Measurements from ENCODE around the gene HOXD11. TPM values are rescaled to one million over a fixed set of nuclear protein-coding genes. Genes with fewer than 3 reads are reported as not detected.

Gene HOXD11
- not detected for total RNA-seq

- peaks cover 85% of the 10 kb centered on the region for H3K27me3 Mint-ChIP-seq
- CTCF ChIA-PET: no interaction called here
- H3K9me3 Mint-ChIP-seq (ENCODE audit: low read depth): no peaks in the 10 kb centered on the region
- peak within 1 kb of the TSS; percentile 23 for H3K4me3 Mint-ChIP-seq
- ATAC-seq (no peak), DNase-seq (no peak)
- H3K27ac Mint-ChIP-seq: peak within 1 kb of the TSS; percentile 75
- peaks cover 10% of the 10 kb centered on the region for H3K4me1 Mint-ChIP-seq
- peaks cover 5% of the 10 kb centered on the region for H3K36me3 Mint-ChIP-seq
These were observed at the start of gene HOXD11 for GRCh38 chr2:176106581-176107539. TSS of gene HOXD11 (plus strand) at chr2:176107280. CDS start at chr2:176107356, 76 bp downstream.

GRCh38 chr2:176063958-176064357 is 43.1 kb upstream of the HOXD11 start:
- Mint-ChIP-seq H3K27me3 (peaks cover 77% of the 10 kb centered on the region), H3K9me3 (ENCODE audit: low read depth) (no peaks in the 10 kb centered on the region), H3K4me1 (peaks cover 13% of the 10 kb centered on the region), H3K4me3 (no peak overlapping the region), H3K36me3 (no peaks in the 10 kb centered on the region), H3K27ac (no peak overlapping the region)
- CTCF ChIA-PET: interaction anchor here (0.6 to 1.4 kb wide), 2 partner anchors 77 to 166 kb away, joined by 3 read pairs; no protein-coding TSS in a partner anchor
- ATAC-seq (peak; percentile 51), DNase-seq (no peak)

DNA sequence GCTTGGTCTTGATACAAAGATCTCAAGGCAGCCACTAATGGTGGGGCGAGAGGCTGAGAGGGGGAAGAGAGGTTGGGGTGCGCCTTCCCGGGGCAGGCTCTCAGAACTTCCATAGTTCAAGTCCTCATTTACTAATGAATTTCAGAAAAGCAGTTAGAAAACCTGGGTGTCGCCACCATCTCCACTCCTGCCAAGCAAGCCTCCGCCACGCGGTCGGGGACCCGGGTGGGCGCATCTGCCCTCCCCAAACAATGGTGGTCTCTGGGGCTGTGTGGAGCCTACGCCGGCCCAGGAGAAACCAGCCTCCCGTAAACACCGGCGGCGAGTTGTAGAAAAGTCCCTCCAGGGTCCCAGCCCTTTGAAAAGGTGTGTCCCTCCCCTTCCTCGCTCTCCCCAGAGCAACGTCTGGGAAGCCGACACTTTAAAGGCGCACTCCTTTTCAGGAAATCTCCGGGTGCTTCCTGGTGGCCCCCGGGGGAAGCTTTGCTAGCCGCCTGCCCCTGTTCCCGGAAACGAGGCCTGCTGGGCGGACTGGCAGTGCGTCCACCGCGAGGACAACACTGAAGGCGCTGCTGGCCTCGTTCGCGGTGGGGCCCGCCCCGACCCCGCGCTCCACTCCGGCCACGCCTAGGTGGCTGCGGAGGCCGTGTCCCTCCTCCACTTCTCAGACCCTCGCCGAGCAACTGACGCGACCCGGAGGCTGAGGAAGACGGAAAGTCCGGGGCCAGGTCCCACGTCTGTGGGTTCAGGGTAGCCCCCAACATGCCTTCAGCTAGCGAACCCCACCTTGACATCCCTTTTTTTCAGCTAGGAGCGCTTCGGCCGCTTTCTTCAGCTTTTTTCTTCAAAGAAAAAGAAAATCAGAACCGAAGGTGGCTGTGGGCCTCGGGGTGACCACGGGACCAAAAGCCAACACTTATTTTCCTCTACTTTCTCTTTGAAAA is 40.2 kb upstream of the HOXD11 start:
- no peak for ATAC-seq
- Mint-ChIP-seq H3K36me3 (no peaks in the 10 kb centered on the region), H3K27ac (no peak overlapping the region), H3K4me1 (peaks cover 13% of the 10 kb centered on the region), H3K4me3 (no peak overlapping the region), H3K9me3 (ENCODE audit: low read depth) (no peaks in the 10 kb centered on the region), H3K27me3 (peaks cover 89% of the 10 kb centered on the region)
- CTCF ChIA-PET: no interaction called here
- no peak for DNase-seq

DNA sequence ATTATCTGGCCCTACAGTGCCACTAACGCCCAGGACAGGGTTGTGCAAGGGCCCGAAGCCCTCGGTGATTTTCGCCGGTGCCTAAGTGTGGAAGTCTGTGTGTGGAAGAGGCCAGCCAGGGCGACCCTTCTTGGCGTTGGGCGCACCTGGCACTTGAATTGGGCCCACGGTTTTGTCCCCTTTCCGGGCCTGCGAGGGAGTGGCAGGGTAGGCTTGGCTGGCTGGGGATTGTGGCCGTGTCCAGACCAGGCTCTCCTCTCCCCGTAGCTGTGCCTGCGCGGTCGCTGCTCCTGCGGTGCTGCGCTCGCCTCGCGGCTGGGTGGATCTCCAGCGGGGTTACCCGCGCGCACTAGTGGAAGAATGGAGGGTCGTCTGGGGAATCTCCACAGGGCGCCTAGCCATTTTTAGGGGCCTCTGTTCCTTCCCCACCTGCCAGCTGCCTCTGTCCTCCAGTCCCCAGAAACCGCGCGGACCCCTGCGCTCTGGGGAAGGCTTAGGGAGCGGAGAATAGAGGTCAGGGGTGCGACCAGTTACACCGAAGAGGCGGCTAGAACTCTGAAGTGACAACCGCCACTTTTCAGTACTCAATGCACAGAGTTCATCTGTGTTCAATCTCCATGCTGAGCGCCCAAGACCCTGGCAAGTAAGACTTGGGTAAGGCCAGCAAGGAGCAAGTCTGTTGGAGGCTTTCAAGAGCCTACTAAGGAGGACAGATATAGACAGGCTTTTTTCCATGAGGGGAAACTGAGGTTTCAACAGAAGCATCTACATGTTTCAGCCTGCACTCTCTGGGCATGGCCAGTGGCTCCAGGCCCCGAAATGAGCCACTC is 39.3 kb upstream of the HOXD11 start:
- Mint-ChIP-seq H3K4me1 (peaks cover 13% of the 10 kb centered on the region), H3K9me3 (ENCODE audit: low read depth) (no peaks in the 10 kb centered on the region), H3K27ac (no peak overlapping the region), H3K36me3 (no peaks in the 10 kb centered on the region), H3K27me3 (peaks cover 89% of the 10 kb centered on the region), H3K4me3 (no peak overlapping the region)
- DNase-seq (no peak), ATAC-seq (no peak)
- CTCF ChIA-PET: no interaction called here

DNA sequence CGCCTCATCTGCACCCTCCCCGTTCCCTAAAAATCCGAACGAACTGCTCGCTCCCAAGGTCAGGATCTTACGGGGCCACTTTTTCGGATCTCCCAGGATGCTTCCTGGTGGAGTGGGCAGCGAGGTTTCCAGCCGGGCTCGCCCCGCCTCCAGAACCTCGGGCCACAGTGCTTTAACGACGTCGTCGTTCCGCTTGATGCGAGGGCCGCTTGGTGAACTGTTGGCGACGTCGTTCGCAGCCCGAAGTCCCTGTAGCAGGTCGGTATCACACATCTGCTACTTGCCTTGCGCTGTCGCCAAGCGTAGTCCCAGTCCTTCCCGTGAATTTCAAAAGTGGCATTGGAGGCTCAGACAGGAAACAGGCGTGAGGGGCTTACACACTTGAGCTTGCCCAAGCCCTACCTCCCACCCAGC is 38.7 kb upstream of the HOXD11 start:
- ATAC-seq: no peak
- H3K9me3 Mint-ChIP-seq (ENCODE audit: low read depth): no peaks in the 10 kb centered on the region
- H3K27me3 Mint-ChIP-seq: peaks cover 96% of the 10 kb centered on the region
- H3K27ac Mint-ChIP-seq: no peak overlapping the region
- CTCF ChIA-PET: no interaction called here
- DNase-seq: no peak
- peaks cover 13% of the 10 kb centered on the region for H3K4me1 Mint-ChIP-seq
- H3K36me3 Mint-ChIP-seq: no peaks in the 10 kb centered on the region
- H3K4me3 Mint-ChIP-seq: no peak overlapping the region

- H3K27me3 Mint-ChIP-seq: peaks cover 98% of the 10 kb centered on the region
- H3K4me3 Mint-ChIP-seq: no peak overlapping the region
- no peak for ATAC-seq
- H3K27ac Mint-ChIP-seq: no peak overlapping the region
- no peaks in the 10 kb centered on the region for H3K9me3 Mint-ChIP-seq (ENCODE audit: low read depth)
- CTCF ChIA-PET: interaction anchor here (0.8 to 1.1 kb wide), 2 partner anchors 21 to 55 kb away, joined by 3 read pairs; partner anchors contain the start of gene HOXD13
- no peak for DNase-seq
- H3K36me3 Mint-ChIP-seq: no peaks in the 10 kb centered on the region
- peaks cover 5% of the 10 kb centered on the region for H3K4me1 Mint-ChIP-seq
These were observed 35.5 kb upstream of the HOXD11 start for GRCh38 chr2:176071330-176072291.

- no peak overlapping the region for H3K27ac Mint-ChIP-seq
- peaks cover 97% of the 10 kb centered on the region for H3K27me3 Mint-ChIP-seq
- H3K9me3 Mint-ChIP-seq (ENCODE audit: low read depth): no peaks in the 10 kb centered on the region
- CTCF ChIA-PET: interaction anchor here (1.1 kb wide), 1 partner anchor 54 kb away, joined by 3 read pairs; no protein-coding TSS in a partner anchor
- H3K36me3 Mint-ChIP-seq: no peaks in the 10 kb centered on the region
- ATAC-seq: no peak
- DNase-seq: no peak
- peaks cover 5% of the 10 kb centered on the region for H3K4me1 Mint-ChIP-seq
- no peak overlapping the region for H3K4me3 Mint-ChIP-seq
These were observed 34.8 kb upstream of the HOXD11 start for GRCh38 chr2:176072292-176072669.

DNA sequence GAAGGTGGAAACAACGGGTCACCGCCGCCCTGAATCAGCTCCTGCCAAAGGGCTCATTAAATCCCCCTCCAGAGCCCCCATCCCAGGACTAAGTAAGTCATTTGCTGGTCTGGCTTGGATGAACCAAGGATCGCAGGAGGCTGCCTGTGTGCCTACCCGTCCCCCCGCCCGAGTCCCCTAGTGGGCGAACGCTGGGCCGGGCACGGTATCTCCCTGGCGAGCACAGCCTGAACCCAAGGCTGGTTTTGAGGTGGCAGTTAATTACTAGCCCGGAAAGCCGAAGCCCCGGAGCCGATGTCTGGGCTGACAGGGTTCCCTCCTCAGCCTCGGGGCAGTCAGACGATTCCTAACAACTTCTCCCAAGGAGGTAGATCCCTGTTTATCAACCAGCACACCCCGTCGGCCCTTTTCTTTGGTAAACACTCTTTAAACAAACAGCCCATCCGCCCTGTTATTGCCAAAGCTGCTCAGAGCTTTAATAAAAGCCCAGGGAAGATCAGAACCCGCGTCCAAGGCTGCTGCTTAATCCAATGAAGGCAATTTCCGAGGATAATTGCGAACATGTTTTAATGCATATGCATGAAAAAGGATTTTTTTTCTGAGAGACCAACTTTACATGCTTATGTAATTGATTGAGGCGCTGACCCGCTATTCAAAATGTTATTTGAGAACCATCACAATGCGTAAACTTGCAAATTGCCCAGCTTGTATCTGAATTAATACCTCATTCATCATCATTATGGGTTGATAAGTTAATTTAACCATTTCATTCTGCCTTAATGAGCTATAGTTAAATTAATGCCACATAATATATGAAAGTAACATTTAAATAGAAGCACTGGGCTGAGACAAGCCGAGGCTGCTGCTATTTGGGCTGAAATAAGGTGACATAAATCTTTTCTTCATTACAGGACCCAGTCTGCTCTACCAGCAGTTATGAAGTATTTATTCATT is 33.9 kb upstream of the HOXD11 start:
- H3K4me3 Mint-ChIP-seq: no peak overlapping the region
- H3K36me3 Mint-ChIP-seq: no peaks in the 10 kb centered on the region
- no peak overlapping the region for H3K27ac Mint-ChIP-seq
- no peaks in the 10 kb centered on the region for H3K9me3 Mint-ChIP-seq (ENCODE audit: low read depth)
- H3K27me3 Mint-ChIP-seq: peaks cover 90% of the 10 kb centered on the region
- ATAC-seq (no peak), DNase-seq (no peak)
- CTCF ChIA-PET: interaction anchor here (1.0 to 1.3 kb wide), 2 partner anchors 37 to 53 kb away, joined by 3 read pairs; no protein-coding TSS in a partner anchor
- H3K4me1 Mint-ChIP-seq: peaks cover 2% of the 10 kb centered on the region

DNA sequence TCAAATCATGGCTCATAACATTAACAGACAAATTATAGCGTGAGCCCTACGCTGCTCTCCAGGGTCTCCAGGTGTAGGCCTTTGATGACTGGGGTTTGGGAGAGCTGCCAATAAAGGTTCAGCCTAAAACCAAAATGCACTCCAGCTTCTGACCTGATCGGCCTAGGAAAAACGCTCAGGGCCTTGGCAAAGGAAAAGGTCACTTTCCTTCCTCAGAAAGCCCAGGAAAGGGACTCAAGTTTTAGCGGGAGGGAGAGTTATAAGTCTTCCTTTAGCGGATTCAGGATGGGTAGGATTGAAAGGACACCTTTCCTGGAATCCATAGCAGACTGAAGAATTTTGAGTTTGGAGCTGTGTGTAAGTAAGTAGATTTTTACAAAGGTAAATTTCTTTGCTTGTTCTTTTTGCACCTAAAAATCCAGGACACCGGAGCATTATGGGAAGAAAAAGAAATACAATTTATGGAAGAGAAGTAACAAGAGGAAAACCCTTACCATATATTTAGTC is 32.1 kb upstream of the HOXD11 start:
- CTCF ChIA-PET: interaction anchor here (1.2 to 1.3 kb wide), 2 partner anchors 36 to 385 kb away, joined by 3 to 4 read pairs; no protein-coding TSS in a partner anchor
- H3K9me3 Mint-ChIP-seq (ENCODE audit: low read depth): no peaks in the 10 kb centered on the region
- peaks cover 3% of the 10 kb centered on the region for H3K36me3 Mint-ChIP-seq
- H3K4me3 Mint-ChIP-seq: no peak overlapping the region
- H3K4me1 Mint-ChIP-seq: peaks cover 6% of the 10 kb centered on the region
- ATAC-seq (no peak), DNase-seq (no peak)
- H3K27me3 Mint-ChIP-seq: peaks cover 87% of the 10 kb centered on the region
- no peak overlapping the region for H3K27ac Mint-ChIP-seq

DNA sequence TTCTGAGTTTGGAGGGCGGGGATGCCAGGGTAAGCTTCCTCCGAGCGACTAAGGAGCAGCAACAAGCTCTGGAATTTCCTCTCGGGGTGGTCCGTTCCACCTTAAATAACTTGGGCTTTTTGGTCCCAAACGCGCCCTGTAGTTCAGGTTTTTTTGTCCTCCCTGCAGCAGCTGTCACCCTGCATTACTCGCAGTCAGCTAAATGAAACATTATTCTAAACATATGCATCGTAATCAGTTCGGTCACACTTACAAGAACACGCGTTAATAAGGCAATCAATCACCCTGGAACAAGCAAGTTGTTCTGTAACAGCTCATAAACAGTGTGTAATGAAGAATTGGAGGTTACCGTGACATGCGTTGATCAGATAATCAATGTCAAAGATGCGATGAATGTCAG is 31.6 kb upstream of the HOXD11 start:
- Mint-ChIP-seq H3K27ac (no peak overlapping the region), H3K4me3 (no peak overlapping the region), H3K36me3 (peaks cover 3% of the 10 kb centered on the region), H3K9me3 (ENCODE audit: low read depth) (no peaks in the 10 kb centered on the region), H3K27me3 (peaks cover 82% of the 10 kb centered on the region), H3K4me1 (peaks cover 6% of the 10 kb centered on the region)
- ATAC-seq (no peak), DNase-seq (no peak)
- CTCF ChIA-PET: interaction anchor here (1.2 kb wide), 1 partner anchor 386 kb away, joined by 4 read pairs; no protein-coding TSS in a partner anchor

GRCh38 chr2:176076063-176076462 is 31.0 kb upstream of the HOXD11 start:
- Mint-ChIP-seq H3K9me3 (ENCODE audit: low read depth) (no peaks in the 10 kb centered on the region), H3K27ac (no peak overlapping the region), H3K4me1 (peaks cover 8% of the 10 kb centered on the region), H3K27me3 (peaks cover 82% of the 10 kb centered on the region), H3K4me3 (no peak overlapping the region), H3K36me3 (peaks cover 3% of the 10 kb centered on the region)
- DNase-seq (no peak), ATAC-seq (no peak)
- CTCF ChIA-PET: no interaction called here
